Ammon's horn (tissue), 1 donor: ENCODE results near the gene SERTM2.
A peak's percentile ranks its signal among the peaks of the same experiment; 100 is the strongest.

Source experiments
- DNase-seq: peaks from one replicate; pipeline ENCODE4 v3.0.0-alpha.2; 2016; ENCODE audit warnings: low spot score

Gene SERTM2

GRCh38 chrX:111560801-111561200 lies 49.4 kb downstream of the SERTM2 start:
- DNase-seq, result no peak

- no peak for DNase-seq
Observed at GRCh38 chrX:111561851-111562250, 50.4 kb downstream of the SERTM2 start.

DNA sequence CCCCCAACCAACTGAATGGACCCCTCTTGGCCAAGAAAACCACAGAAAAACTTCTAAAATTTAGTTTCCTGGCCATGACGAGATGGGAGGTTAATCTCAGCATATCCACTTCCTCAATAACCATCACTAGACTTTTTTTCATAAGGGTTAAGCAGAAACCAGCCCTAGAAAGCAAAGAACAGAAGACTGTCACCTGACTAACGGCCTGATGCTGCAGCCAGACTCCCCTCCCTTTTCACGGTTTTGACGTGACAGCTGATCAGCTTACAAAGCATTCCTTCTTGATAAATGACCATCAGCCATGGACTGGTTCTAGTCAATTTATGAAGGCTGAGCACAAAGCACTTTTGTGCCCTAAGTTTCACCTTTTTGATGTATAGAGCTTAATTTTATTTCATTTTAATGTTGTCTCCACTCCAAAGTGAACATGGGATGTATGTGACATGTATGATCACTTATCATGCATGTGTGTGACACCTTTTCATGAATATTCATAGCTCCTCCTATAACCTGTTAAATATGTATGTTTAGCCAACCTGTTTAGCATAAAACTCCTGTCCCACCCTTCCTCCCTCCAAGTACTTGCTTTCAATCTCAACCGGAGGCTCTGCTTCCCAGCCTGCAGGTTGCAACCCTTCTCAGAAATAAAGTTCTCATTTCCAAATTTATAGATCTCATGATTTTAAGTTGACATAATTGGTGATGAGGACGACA lies 56.3 kb downstream of the SERTM2 start:
- DNase-seq, result no peak

- peak; percentile 1 for DNase-seq
Observed at GRCh38 chrX:111568354-111568753, 56.9 kb downstream of the SERTM2 start.

DNA sequence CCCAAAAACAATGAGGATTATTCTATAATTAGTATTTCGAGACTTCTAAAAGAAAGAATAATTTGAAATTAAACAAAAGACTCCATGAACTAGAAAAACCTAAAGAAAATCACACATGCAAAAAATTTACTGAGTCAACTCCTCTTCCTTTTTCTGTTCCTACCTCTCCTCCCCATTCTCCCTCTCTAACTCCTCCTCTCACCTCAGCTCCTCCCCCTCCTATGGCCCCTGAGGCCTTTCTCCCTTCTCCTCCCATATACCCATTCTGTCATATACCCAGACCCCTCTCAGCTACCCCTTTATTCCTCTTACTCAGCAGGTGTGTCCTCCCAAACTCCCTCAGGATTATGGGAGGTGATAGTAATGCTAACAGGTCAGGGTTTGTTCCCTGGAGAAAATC lies 57.4 kb downstream of the SERTM2 start:
- DNase-seq, result no peak
